Peyer's patch (tissue), 4 donors: ENCODE data around the gene AMBP.

Experiments used
- POLR2A ChIP-seq, 2 donors: fragments of 450-650 bp; IDR thresholded peaks; one replicate each; pipeline ENCODE4 v1.5.1; 2017; ENCODE audit warnings: antibody characterized with exemption in 2 of 2, mild to moderate bottlenecking in 2 of 2, moderate library complexity in 2 of 2
- TF ChIP-seq, protein P1 (sequence below), 6 experiments: fragments of 450-650 bp in 4 of 6; fragments of 200-600 bp in 2 of 6; sonication (generic) in 1 of 6; IDR thresholded peaks; one replicate each; pipeline ENCODE4 v1.5.1; 2017 to 2019; ENCODE audit warnings: antibody characterized with exemption in 6 of 6, mild to moderate bottlenecking in 3 of 6, moderate library complexity in 1 of 6

DNA sequence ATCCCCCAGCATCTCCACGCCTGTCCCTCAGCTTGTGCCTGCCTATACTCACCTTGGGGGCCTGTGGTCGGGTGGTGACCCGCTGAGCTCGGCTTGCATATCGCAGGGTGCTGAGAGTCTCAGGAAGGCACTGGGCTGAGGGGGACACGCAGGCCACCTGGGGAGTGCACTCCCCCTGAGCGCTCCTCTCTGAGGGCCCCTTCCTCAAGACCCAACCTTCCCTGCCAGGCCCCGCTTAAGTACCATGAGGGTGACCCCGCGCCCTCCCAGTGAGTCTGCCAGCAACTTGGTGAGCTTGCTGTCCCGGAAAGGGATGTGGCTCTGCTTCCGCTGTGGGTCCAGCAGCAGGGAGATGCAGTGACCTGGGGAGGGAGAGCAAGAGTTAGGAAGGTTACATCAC lies 16.9 kb upstream of the AMBP start:
- TF ChIP-seq, protein P1, sequence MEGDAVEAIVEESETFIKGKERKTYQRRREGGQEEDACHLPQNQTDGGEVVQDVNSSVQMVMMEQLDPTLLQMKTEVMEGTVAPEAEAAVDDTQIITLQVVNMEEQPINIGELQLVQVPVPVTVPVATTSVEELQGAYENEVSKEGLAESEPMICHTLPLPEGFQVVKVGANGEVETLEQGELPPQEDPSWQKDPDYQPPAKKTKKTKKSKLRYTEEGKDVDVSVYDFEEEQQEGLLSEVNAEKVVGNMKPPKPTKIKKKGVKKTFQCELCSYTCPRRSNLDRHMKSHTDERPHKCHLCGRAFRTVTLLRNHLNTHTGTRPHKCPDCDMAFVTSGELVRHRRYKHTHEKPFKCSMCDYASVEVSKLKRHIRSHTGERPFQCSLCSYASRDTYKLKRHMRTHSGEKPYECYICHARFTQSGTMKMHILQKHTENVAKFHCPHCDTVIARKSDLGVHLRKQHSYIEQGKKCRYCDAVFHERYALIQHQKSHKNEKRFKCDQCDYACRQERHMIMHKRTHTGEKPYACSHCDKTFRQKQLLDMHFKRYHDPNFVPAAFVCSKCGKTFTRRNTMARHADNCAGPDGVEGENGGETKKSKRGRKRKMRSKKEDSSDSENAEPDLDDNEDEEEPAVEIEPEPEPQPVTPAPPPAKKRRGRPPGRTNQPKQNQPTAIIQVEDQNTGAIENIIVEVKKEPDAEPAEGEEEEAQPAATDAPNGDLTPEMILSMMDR (IDR thresholded peaks at IDR 0.05): no peak
- TF ChIP-seq POLR2A (IDR thresholded peaks at IDR 0.05): no peak
